Measurements from ENCODE around the gene OPRM1. TPM values are rescaled to one million over a fixed set of nuclear protein-coding genes. Genes with fewer than 3 reads are reported as not detected.
"Not testable (repeated sequence)": the region's sequence is repeated elsewhere in the genome, so short reads cannot be mapped to it uniquely, and the experiment has no call there.

OPRM1 gene
- total RNA-seq, 1 donor: not detected

GRCh38 chr6:154058963-154059680 lies 20.1 kb downstream of the OPRM1 start:
- no peak overlapping the region for H3K4me3 ChIP-seq (ENCODE audit: low read length)
- H3K4me1 ChIP-seq (ENCODE audit: insufficient read depth, low read length): no peaks in the 10 kb centered on the region
- H3K27me3 ChIP-seq (ENCODE audit: insufficient read depth, low read length): no peaks in the 10 kb centered on the region
- no peaks in the 10 kb centered on the region for H3K9me3 ChIP-seq (ENCODE audit: low read depth, low read length)

DNA sequence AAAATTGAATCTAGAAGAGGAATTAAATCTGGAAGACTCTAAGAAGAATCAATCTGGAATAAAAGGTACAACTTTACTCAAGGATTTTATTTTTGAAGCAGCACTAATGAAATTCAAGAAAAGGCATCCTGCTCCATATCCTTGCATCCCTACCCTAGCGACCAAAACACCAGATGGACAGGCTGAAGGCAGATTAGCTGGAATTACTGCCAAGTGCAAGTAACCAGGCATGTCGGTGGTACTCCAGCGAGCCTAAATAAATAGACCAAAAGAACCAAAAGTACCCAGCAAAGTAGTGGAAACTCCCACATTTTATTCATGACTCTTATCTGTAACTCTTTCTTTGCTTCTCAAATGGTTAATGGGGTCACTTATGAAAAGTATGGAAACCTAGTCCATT lies 21.0 kb downstream of the OPRM1 start:
- Histone ChIP-seq H3K4me1 (ENCODE audit: insufficient read depth, low read length) (no peaks in the 10 kb centered on the region), H3K4me3 (ENCODE audit: low read length) (no peak overlapping the region), H3K9me3 (ENCODE audit: low read depth, low read length) (no peaks in the 10 kb centered on the region), H3K27me3 (ENCODE audit: insufficient read depth, low read length) (no peaks in the 10 kb centered on the region)

- H3K4me3 ChIP-seq (ENCODE audit: low read length): no peak overlapping the region
- no peaks in the 10 kb centered on the region for H3K9me3 ChIP-seq (ENCODE audit: low read depth, low read length)
- H3K4me1 ChIP-seq (ENCODE audit: insufficient read depth, low read length): no peaks in the 10 kb centered on the region
- H3K27me3 ChIP-seq (ENCODE audit: insufficient read depth, low read length): no peaks in the 10 kb centered on the region
These were observed 31.0 kb downstream of the OPRM1 start for GRCh38 chr6:154070041-154070440.

DNA sequence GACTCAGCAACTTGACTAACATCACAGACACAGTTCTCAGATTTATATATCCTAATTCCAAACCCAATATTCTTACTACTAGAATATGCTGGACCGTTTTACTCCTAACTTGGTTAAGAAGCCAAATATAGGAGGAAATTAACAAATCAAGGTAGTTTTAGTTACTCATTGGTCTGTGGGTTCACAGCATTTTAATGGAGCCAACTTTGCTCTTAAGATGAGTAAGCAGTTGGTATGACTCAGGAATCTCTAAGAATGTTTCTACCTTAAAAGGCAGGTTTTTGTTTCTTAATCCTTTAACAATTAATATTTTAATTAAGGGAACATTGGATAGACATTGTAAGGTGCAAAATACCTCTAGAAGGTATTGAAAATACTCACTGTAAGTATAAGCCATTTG lies 31.6 kb downstream of the OPRM1 start:
- H3K4me1 ChIP-seq (ENCODE audit: insufficient read depth, low read length): no peaks in the 10 kb centered on the region
- H3K9me3 ChIP-seq (ENCODE audit: low read depth, low read length): no peaks in the 10 kb centered on the region
- no peaks in the 10 kb centered on the region for H3K27me3 ChIP-seq (ENCODE audit: insufficient read depth, low read length)
- no peak overlapping the region for H3K4me3 ChIP-seq (ENCODE audit: low read length)

- Histone ChIP-seq H3K4me1 (ENCODE audit: insufficient read depth, low read length) (no peaks in the 10 kb centered on the region), H3K27me3 (ENCODE audit: insufficient read depth, low read length) (no peaks in the 10 kb centered on the region), H3K4me3 (ENCODE audit: low read length) (no peak overlapping the region), H3K9me3 (ENCODE audit: low read depth, low read length) (no peaks in the 10 kb centered on the region)
These were observed 32.2 kb downstream of the OPRM1 start for GRCh38 chr6:154071236-154071635.

GRCh38 chr6:154071711-154072110 lies 32.7 kb downstream of the OPRM1 start:
- H3K9me3 ChIP-seq (ENCODE audit: low read depth, low read length): no peaks in the 10 kb centered on the region
- no peak overlapping the region for H3K4me3 ChIP-seq (ENCODE audit: low read length)
- H3K27me3 ChIP-seq (ENCODE audit: insufficient read depth, low read length): no peaks in the 10 kb centered on the region
- no peaks in the 10 kb centered on the region for H3K4me1 ChIP-seq (ENCODE audit: insufficient read depth, low read length)

DNA sequence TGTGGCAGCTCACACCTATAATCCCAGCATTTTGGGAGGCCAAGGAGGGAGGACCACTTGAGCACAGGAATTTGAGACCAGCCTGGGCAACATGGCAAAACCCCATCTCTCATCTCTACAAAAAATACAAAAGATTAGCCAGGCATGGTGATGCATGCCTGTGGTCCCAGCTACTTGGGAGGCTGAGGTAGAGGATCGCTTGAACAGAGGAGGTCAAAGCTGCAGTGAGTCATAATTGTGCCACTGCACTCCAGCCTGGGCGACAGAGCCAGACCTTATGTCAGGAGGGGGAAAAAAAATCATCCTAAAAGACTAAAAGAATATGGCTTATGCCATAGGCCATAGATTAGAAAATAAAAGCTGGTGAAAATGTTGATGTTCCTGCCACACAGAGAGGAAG lies 39.6 kb downstream of the OPRM1 start:
- H3K27me3 ChIP-seq (ENCODE audit: insufficient read depth, low read length); H3K4me3 ChIP-seq (ENCODE audit: low read length); H3K9me3 ChIP-seq (ENCODE audit: low read depth, low read length); H3K4me1 ChIP-seq (ENCODE audit: insufficient read depth, low read length): not testable (repeated sequence)

GRCh38 chr6:154080461-154081189 lies 41.6 kb downstream of the OPRM1 start:
- no peaks in the 10 kb centered on the region for H3K27me3 ChIP-seq (ENCODE audit: insufficient read depth, low read length)
- no peak overlapping the region for H3K4me3 ChIP-seq (ENCODE audit: low read length)
- no peaks in the 10 kb centered on the region for H3K4me1 ChIP-seq (ENCODE audit: insufficient read depth, low read length)
- H3K9me3 ChIP-seq (ENCODE audit: low read depth, low read length): no peaks in the 10 kb centered on the region

DNA sequence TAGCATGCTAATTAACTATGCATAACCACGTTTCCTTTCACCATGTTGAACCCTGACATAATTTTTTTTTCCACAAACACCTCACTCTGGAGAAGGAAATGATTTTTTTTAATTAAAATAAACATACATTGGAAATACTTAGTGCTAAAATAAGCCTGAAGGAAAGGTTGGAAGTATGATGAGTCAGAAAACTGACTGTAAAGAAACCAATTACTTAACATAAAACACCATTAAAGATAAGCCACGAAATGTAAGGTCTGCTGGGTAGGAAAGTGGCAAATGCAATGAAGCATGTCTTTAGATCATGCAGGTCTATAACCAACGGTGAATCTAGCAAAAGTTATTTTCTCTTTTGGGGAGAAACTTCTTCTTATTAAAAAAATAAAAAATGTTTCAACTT lies 47.5 kb downstream of the OPRM1 start:
- no peaks in the 10 kb centered on the region for H3K4me1 ChIP-seq (ENCODE audit: insufficient read depth, low read length)
- no peaks in the 10 kb centered on the region for H3K9me3 ChIP-seq (ENCODE audit: low read depth, low read length)
- H3K27me3 ChIP-seq (ENCODE audit: insufficient read depth, low read length): no peaks in the 10 kb centered on the region
- H3K4me3 ChIP-seq (ENCODE audit: low read length): no peak overlapping the region

DNA sequence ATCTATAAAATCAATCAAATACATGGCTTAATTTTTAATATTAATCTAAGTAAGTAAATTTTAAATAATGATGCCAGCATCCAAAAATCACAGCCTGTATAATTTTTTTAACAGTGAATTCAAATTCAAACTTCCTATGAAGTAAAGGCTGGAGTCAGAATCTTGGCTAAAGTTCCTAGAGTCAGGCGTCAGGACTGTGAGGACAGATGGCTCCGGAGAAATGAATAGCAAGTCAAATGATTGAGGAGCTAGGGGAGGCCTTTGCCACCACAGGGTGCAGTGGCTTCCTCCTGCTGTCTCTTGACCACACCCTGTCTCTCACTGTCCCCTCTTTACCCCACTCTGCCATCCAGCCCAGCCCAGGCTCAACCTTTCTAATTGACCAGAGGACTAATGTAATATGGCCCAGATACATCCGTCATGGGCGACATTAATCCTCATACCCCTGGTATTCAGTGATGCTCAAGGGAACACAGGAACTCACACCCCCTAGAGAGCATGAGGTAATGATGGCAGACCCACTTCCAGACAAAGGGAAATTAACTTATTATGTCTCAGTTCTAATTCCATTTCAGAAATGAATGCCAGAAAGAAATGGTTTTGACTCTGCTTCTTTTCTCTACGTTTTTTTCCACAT lies 53.4 kb downstream of the OPRM1 start:
- Histone ChIP-seq H3K9me3 (ENCODE audit: low read depth, low read length) (no peaks in the 10 kb centered on the region), H3K4me3 (ENCODE audit: low read length) (no peak overlapping the region), H3K27me3 (ENCODE audit: insufficient read depth, low read length) (no peaks in the 10 kb centered on the region), H3K4me1 (ENCODE audit: insufficient read depth, low read length) (no peaks in the 10 kb centered on the region)

- H3K4me1 ChIP-seq (ENCODE audit: insufficient read depth, low read length): no peaks in the 10 kb centered on the region
- H3K9me3 ChIP-seq (ENCODE audit: low read depth, low read length): no peaks in the 10 kb centered on the region
- H3K27me3 ChIP-seq (ENCODE audit: insufficient read depth, low read length): no peaks in the 10 kb centered on the region
- no peak overlapping the region for H3K4me3 ChIP-seq (ENCODE audit: low read length)
These were observed 54.4 kb downstream of the OPRM1 start for GRCh38 chr6:154093231-154094044.

DNA sequence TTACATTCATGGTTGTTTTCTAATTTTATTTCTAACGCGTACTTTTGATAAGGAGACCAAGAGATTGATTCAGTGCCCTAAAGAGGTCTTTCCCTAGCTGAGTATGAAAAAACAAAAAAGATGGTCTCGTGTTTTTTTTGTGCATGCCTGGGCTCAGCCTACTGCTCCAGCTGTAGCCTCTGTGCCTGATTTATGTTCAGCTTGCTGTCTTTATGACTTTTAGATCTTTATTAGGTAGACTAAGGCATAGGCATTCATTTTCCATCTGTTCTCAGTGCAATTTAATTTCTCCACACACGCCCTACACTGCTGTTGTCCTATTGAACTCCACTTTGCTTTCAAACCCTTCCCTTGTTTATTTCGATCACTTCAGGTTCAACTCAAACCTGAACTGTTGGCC lies 56.5 kb downstream of the OPRM1 start:
- Histone ChIP-seq H3K27me3 (ENCODE audit: insufficient read depth, low read length) (no peaks in the 10 kb centered on the region), H3K4me1 (ENCODE audit: insufficient read depth, low read length) (no peaks in the 10 kb centered on the region), H3K9me3 (ENCODE audit: low read depth, low read length) (no peaks in the 10 kb centered on the region), H3K4me3 (ENCODE audit: low read length) (no peak overlapping the region)

- no peaks in the 10 kb centered on the region for H3K9me3 ChIP-seq (ENCODE audit: low read depth, low read length)
- no peaks in the 10 kb centered on the region for H3K27me3 ChIP-seq (ENCODE audit: insufficient read depth, low read length)
- no peak overlapping the region for H3K4me3 ChIP-seq (ENCODE audit: low read length)
- no peaks in the 10 kb centered on the region for H3K4me1 ChIP-seq (ENCODE audit: insufficient read depth, low read length)
These were observed 57.3 kb downstream of the OPRM1 start for GRCh38 chr6:154096316-154096715.

DNA sequence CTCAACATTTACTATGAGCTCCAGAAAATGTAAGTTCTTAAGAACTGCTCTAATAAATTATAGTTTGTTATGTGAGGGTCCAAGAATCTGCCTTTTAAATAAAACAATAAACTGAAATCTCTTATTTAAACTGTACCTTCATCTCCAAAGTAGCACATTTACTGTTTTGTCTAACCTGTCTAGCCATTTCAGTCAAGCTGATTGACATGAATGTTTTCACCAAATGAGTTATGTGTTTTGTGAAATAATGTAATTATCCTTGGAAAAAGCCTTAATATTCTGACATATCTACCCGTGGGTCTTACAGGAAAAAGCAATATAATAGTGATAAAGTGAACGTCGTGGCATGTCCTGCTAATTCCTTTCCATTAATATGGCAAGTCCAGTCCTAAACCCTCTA lies 57.8 kb downstream of the OPRM1 start:
- Histone ChIP-seq H3K9me3 (ENCODE audit: low read depth, low read length) (no peaks in the 10 kb centered on the region), H3K4me1 (ENCODE audit: insufficient read depth, low read length) (no peaks in the 10 kb centered on the region), H3K27me3 (ENCODE audit: insufficient read depth, low read length) (no peaks in the 10 kb centered on the region), H3K4me3 (ENCODE audit: low read length) (no peak overlapping the region)

- no peaks in the 10 kb centered on the region for H3K9me3 ChIP-seq (ENCODE audit: low read depth, low read length)
- H3K27me3 ChIP-seq (ENCODE audit: insufficient read depth, low read length): no peaks in the 10 kb centered on the region
- H3K4me1 ChIP-seq (ENCODE audit: insufficient read depth, low read length): no peaks in the 10 kb centered on the region
- no peak overlapping the region for H3K4me3 ChIP-seq (ENCODE audit: low read length)
These were observed 60.2 kb downstream of the OPRM1 start for GRCh38 chr6:154099211-154099610.

Data from mononuclear cell (primary cell).